HG02588 (cell line): Measurements from ENCODE around the gene LMBRD2.

Experiments used
- ATAC-seq: cut with Tn5 transposase; IDR thresholded peaks from one replicate; pipeline ENCODE4 v1.9.1; 2021; ENCODE audit warnings: mild to moderate bottlenecking, moderate library complexity; ENCODE audit not compliant: unreplicated experiment

Gene LMBRD2

DNA sequence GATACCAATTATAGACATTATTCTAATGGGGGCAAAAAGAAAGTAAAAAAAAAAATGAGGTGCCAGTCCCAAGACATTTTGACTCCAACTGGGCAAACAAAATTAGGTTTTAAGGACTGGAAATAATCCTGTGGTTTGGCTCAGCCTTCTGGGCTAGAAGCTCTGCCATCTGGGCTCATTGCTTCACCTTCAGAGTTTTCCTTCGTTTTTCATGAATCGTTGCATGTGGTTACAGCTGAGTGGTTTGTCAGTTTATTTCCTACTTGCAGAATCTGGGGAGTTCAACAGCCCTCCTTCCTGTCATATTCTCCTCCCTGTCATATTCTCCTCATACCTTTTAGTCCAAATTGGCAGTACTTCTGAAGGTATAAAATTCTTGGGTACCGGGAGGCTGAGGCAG is 97.0 kb downstream of the LMBRD2 start:
- ATAC-seq: no peak

DNA sequence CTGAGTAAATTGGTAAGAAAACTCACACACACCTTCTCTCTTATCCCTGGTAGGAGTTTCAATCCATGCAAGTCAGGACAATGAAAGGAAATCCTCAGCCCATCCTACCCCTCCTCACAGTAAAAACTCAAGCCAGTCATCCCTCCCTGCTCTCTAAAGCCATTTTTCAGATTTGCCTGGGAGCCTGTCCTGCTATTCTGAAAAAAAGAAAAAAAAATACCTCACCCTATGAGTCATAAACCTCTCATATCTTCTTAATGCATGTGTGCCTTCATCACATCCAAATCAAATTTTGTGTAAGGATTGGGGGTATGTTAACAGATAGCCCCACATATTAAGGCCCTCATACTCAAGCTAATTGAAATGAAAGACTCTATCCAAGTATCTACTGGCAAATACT is 99.1 kb downstream of the LMBRD2 start:
- ATAC-seq: no peak

- no peak for ATAC-seq
These were observed 101.7 kb downstream of the LMBRD2 start for GRCh38 chr5:36049949-36050348.
